ENCODE results near the gene KIAA1614. TPM values are rescaled to one million over a fixed set of nuclear protein-coding genes. Genes with fewer than 3 reads are reported as not detected.

Gene KIAA1614
- total and polyA plus RNA-seq, 4 donors: 2.1 to 6.4 (median 4.5) TPM

GRCh38 chr1:180920193-180920592 is 7.5 kb downstream of the KIAA1614 start:
- no peak for TF ChIP-seq CTCF (IDR thresholded peaks at IDR 0.05; ENCODE audit: control extremely low read depth, extremely low read depth)
- no peaks in the 10 kb centered on the region for H3K9me3 ChIP-seq (ENCODE audit: control insufficient read depth in 4 of 4, insufficient read depth in 3 of 4, low read length in 3 of 4)
- DNase-seq (no peak), ATAC-seq (ENCODE audit: insufficient read depth, low FRiP score) (no peak)
- H3K27ac ChIP-seq (ENCODE audit: low read depth in 1 of 2, low read length in 1 of 2): no peak overlapping the region
- 86 to 97% methylated on average over 7 of the region's 7 CpGs for WGBS, 2 donors
- no peaks in the 10 kb centered on the region for H3K27me3 ChIP-seq (ENCODE audit: control insufficient read depth in 3 of 3, insufficient read depth in 3 of 3, low read length in 2 of 3)
- no peak overlapping the region for H3K9ac ChIP-seq (ENCODE audit: insufficient read depth in 1 of 2, low read length in 2 of 2)
- H3K36me3 ChIP-seq (ENCODE audit: control insufficient read depth in 4 of 4, insufficient read depth in 4 of 4, low read length in 4 of 4): peaks cover 0 to 9% (median 7%) of the 10 kb centered on the region in 4 donors
- peaks cover 0 to 9% (median 0%) of the 10 kb centered on the region in 5 donors for H3K4me1 ChIP-seq (ENCODE audit: control insufficient read depth in 5 of 5, insufficient read depth in 5 of 5, low read length in 5 of 5)
- H3K4me3 ChIP-seq: no peak overlapping the region

GRCh38 chr1:180920702-180921101 is 8.0 kb downstream of the KIAA1614 start:
- no peaks in the 10 kb centered on the region for H3K9me3 ChIP-seq (ENCODE audit: control insufficient read depth in 4 of 4, insufficient read depth in 3 of 4, low read length in 3 of 4)
- no peak for TF ChIP-seq CTCF (IDR thresholded peaks at IDR 0.05; ENCODE audit: control extremely low read depth, extremely low read depth)
- no peak overlapping the region for H3K4me3 ChIP-seq
- peaks cover 0 to 9% (median 7%) of the 10 kb centered on the region in 4 donors for H3K36me3 ChIP-seq (ENCODE audit: control insufficient read depth in 4 of 4, insufficient read depth in 4 of 4, low read length in 4 of 4)
- H3K27me3 ChIP-seq (ENCODE audit: control insufficient read depth in 3 of 3, insufficient read depth in 3 of 3, low read length in 2 of 3): no peaks in the 10 kb centered on the region
- peaks cover 0 to 15% (median 3%) of the 10 kb centered on the region in 5 donors for H3K4me1 ChIP-seq (ENCODE audit: control insufficient read depth in 5 of 5, insufficient read depth in 5 of 5, low read length in 5 of 5)
- no peak overlapping the region for H3K27ac ChIP-seq (ENCODE audit: low read depth in 1 of 2, low read length in 1 of 2)
- WGBS, 2 donors: 92 to 93% methylated on average over 8 of the region's 8 CpGs
- no peak for DNase-seq
- ATAC-seq (ENCODE audit: insufficient read depth, low FRiP score): no peak
- H3K9ac ChIP-seq (ENCODE audit: insufficient read depth in 1 of 2, low read length in 2 of 2): no peak overlapping the region

GRCh38 chr1:180921386-180921785 is 8.7 kb downstream of the KIAA1614 start:
- no peak for TF ChIP-seq CTCF (IDR thresholded peaks at IDR 0.05; ENCODE audit: control extremely low read depth, extremely low read depth)
- Histone ChIP-seq H3K4me1 (ENCODE audit: control insufficient read depth in 5 of 5, insufficient read depth in 5 of 5, low read length in 5 of 5) (peaks cover 0 to 21% (median 10%) of the 10 kb centered on the region in 5 donors), H3K4me3 (no peak overlapping the region), H3K27ac (ENCODE audit: low read depth in 1 of 2, low read length in 1 of 2) (no peak overlapping the region), H3K36me3 (ENCODE audit: control insufficient read depth in 4 of 4, insufficient read depth in 4 of 4, low read length in 4 of 4) (peaks cover 0 to 9% (median 7%) of the 10 kb centered on the region in 4 donors), H3K27me3 (ENCODE audit: control insufficient read depth in 3 of 3, insufficient read depth in 3 of 3, low read length in 2 of 3) (no peaks in the 10 kb centered on the region), H3K9me3 (ENCODE audit: control insufficient read depth in 4 of 4, insufficient read depth in 3 of 4, low read length in 3 of 4) (no peaks in the 10 kb centered on the region), H3K9ac (ENCODE audit: insufficient read depth in 1 of 2, low read length in 2 of 2) (no peak overlapping the region)
- DNase-seq (no peak), ATAC-seq (ENCODE audit: insufficient read depth, low FRiP score) (no peak)
- WGBS, 2 donors: 91 to 93% methylated on average over 6 of the region's 6 CpGs
